ENCODE data around the gene SLC17A7. TPM values are rescaled to one million over a fixed set of nuclear protein-coding genes. Genes with fewer than 3 reads are reported as not detected.

SLC17A7 gene
- total and polyA plus RNA-seq, 9 of the 15 experiments (the other 6 are each of a cell fraction or from before 2014, with no cell fraction given): 1.1 to 15.7 (median 2.4) TPM

DNA sequence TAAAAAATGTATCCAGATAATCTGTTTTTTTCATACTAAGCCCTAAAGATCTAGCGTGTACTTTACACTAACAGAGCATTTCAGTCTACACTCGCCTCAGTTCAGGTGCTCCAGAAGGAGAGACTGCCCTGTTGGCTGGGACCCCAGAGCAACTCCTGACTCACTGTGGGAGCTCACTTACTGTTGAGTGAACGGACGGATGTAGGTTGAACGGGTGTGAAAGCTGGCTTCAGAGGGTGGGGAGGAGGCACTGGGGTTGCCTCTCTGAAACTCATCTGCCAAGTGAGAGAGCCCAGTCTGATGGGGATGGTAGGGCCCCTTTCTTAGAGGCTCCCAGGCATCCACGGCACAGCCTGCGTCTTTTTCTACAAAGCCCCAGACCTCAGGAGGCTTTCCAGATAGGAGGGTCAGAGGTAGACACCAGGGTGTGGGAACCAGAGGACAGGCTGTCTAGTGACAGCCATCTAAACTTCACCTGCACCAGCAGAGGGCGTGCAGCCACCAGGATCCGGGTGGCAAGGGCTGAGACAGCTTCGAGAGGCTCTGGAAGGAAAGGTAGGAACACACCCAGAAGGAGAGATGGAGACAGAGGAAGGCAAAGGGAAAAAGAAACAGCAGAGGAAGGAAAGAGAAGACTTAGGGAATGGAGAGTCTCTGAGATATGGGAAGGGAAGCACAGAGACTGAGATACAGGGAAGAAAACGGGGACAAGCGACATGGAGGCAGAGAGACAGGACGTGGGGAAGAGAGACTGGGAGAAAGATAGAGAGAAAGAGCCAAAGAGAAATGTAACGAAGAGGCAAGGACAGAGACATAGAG lies 49.5 kb downstream of the SLC17A7 start (continued):
- no peak for TF ChIP-seq GABPA (tag; conservative IDR thresholded peaks at IDR 0.05; ENCODE audit: low read depth)
- no peak for TF ChIP-seq FOSL1 (tag; conservative IDR thresholded peaks at IDR 0.05)
- TF ChIP-seq E2F3 (CRISPR knock-in tag; IDR thresholded peaks at IDR 0.05): no peak
- TF ChIP-seq ZBTB34 (CRISPR knock-in tag; IDR thresholded peaks at IDR 0.05): no peak
- no peak for TF ChIP-seq IRF9 (tag; IDR thresholded peaks at IDR 0.05)
- no peak for TF ChIP-seq NFE2L1 (tag; IDR thresholded peaks at IDR 0.05; ENCODE audit: borderline replicate concordance, low read depth)
- TF ChIP-seq SIX5 (IDR thresholded peaks at IDR 0.05; ENCODE audit: borderline replicate concordance in 1 of 2, insufficient read depth in 1 of 2, low read depth in 1 of 2, low read length in 2 of 2): no peak
- TF ChIP-seq ARID1B (IDR thresholded peaks at IDR 0.05): no peak
- TF ChIP-seq DIDO1 (tag; IDR thresholded peaks at IDR 0.05; ENCODE audit: low read depth): no peak
- no peak for TF ChIP-seq HINFP (tag; conservative IDR thresholded peaks at IDR 0.05; ENCODE audit: low read depth)
- TF ChIP-seq, protein P1, sequence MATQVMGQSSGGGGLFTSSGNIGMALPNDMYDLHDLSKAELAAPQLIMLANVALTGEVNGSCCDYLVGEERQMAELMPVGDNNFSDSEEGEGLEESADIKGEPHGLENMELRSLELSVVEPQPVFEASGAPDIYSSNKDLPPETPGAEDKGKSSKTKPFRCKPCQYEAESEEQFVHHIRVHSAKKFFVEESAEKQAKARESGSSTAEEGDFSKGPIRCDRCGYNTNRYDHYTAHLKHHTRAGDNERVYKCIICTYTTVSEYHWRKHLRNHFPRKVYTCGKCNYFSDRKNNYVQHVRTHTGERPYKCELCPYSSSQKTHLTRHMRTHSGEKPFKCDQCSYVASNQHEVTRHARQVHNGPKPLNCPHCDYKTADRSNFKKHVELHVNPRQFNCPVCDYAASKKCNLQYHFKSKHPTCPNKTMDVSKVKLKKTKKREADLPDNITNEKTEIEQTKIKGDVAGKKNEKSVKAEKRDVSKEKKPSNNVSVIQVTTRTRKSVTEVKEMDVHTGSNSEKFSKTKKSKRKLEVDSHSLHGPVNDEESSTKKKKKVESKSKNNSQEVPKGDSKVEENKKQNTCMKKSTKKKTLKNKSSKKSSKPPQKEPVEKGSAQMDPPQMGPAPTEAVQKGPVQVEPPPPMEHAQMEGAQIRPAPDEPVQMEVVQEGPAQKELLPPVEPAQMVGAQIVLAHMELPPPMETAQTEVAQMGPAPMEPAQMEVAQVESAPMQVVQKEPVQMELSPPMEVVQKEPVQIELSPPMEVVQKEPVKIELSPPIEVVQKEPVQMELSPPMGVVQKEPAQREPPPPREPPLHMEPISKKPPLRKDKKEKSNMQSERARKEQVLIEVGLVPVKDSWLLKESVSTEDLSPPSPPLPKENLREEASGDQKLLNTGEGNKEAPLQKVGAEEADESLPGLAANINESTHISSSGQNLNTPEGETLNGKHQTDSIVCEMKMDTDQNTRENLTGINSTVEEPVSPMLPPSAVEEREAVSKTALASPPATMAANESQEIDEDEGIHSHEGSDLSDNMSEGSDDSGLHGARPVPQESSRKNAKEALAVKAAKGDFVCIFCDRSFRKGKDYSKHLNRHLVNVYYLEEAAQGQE (IDR thresholded peaks at IDR 0.05; ENCODE audit: borderline replicate concordance): peak; percentile 95
- TF ChIP-seq, protein P1 (CRISPR knock-in tag; IDR thresholded peaks at IDR 0.05; ENCODE audit: low read depth): no peak
- TF ChIP-seq, protein P2, sequence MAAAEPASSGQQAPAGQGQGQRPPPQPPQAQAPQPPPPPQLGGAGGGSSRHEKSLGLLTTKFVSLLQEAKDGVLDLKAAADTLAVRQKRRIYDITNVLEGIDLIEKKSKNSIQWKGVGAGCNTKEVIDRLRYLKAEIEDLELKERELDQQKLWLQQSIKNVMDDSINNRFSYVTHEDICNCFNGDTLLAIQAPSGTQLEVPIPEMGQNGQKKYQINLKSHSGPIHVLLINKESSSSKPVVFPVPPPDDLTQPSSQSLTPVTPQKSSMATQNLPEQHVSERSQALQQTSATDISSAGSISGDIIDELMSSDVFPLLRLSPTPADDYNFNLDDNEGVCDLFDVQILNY (CRISPR knock-in tag; IDR thresholded peaks at IDR 0.05): no peak
